ENCODE data around the gene ARHGEF38.
"Not testable (repeated sequence)": the region's sequence is repeated elsewhere in the genome, so short reads cannot be mapped to it uniquely, and the experiment has no call there.

Gene ARHGEF38

DNA sequence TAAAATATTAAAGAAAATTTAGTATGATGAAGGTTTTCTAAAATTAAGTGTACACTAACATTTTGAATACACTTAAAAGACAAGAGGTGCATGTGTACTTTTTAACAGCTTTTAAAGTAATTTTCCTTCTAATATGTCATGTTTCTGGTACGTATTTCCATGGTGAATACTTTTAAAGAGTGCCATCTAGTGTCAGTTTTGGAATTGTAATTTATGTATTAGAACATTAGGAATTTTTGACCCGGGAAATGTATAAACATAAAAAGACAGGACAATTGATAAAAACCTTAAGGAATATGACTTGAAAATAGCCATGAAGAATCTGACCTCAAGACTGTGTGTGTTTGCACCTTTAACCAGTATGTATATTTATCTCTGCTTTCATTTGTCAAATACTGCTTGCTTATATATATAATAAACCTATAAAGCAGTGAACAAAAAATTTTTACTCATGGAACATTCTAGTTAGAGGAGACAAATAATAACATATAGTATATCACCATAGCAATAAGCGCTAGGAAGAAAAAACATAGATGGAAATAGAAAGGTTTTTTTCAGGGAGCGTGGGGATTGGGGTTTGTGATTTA lies 163.4 kb downstream of the ARHGEF38 start:
- DNase-seq: no peak

DNA sequence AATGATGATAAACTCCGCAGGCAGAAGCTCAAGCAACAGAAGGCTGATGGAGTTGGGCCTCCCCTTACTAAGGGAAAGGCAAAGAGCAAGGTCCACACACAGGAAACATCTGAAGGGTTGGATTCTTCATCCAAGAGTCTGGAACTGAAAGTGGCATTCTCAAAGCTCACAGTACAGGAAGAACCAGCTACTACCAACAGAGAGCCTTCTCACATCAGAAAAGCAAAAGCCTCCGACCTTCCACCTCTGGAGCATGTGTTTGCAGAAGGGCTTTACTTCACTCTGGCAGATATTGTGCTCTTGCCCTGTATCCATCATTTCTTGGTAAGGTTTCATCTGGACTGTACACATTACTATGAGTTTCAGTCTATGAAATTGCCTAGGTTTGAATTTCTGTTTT lies 166.8 kb downstream of the ARHGEF38 start:
- no peak for DNase-seq

DNA sequence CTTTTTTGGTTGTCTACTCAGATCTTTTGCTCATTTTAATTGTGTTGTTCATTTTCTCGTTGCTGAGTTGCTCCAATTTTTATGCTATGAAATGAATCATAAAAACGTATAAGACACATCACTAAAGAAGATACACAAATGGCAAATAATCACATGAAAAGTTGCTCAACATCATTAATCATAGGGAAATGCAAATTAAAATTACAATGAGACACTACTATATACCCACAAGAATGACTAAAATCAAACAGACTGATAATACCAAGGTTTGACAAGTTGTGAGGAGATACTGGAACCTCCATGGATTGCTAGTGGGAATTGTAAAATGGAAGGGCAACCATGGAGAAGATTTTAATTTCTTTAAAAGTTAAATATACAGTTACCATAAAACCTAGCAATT lies 173.2 kb downstream of the ARHGEF38 start:
- no peak for DNase-seq

DNA sequence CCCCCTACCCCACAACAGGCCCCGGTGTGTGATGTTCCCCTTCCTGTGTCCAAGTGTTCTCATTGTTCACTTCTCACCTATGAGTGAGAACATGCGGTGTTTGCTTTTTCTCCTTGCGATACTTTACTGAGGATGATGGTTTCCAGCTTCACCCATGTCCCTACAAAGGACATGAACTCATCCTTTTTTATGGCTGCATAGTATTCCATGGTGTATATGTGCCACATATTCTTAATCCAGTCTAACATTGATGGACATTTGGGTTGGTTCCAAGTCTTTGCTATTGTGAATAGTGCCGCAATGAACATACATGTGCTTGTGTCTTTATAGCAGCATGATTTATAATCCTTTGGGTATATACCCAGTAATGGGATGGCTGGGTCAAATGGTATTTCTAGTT lies 177.5 kb downstream of the ARHGEF38 start:
- DNase-seq: not testable (repeated sequence)

Data from activated naive CD4-positive, alpha-beta T cell (primary cell).